IMR-90 (cell line): ENCODE measurements around the gene DAPK3. TPM values are rescaled to one million over a fixed set of nuclear protein-coding genes. Genes with fewer than 3 reads are reported as not detected.

ENCODE experiments used
- ATAC-seq: fragments of 200-7000 bp; cut with Tn5 transposase; 2 replicates; pipeline ENCODE4 v1.9.1; 2020; ENCODE audit warnings: low read depth, mild to moderate bottlenecking, moderate library complexity
- BruUV-seq: library from RNA; stranded (reverse); fragments of 400-500 nt; replicated peaks from 2 replicates; lab custom pipeline; 2021; lab: Mats Ljungman, UMichigan
- CTCF ChIA-PET: fragments of 300-600 bp; formaldehyde crosslinking; extraction: SDS; loops from one replicate; lab custom pipeline; 2021; ENCODE audit warnings: antibody characterized with exemption; lab: Yijun Ruan, JAX
- POLR2A ChIA-PET: fragments of 300-600 bp; sonication (Branson Sonifier 250); formaldehyde crosslinking; loops from one replicate; lab custom pipeline; 2022; ENCODE audit warnings: antibody characterized with exemption; ENCODE audit not compliant: unreplicated experiment; lab: Charles Lee
- DNase-seq: peaks from one replicate; pipeline ENCODE4 v3.0.0; 2013
- H2AFZ ChIP-seq: replicated peaks from 2 replicates; pipeline ENCODE3; 2013; ENCODE audit warnings: low read length, mild to moderate bottlenecking; ENCODE audit not compliant: poor library complexity
- H2AK5ac ChIP-seq: 2 replicates; pipeline ENCODE4 v1.6.1; 2013; ENCODE audit warnings: low read depth, low read length, inconsistent platforms
- H2AK9ac ChIP-seq: replicated peaks from 2 replicates; pipeline ENCODE3; 2013; ENCODE audit warnings: mild to moderate bottlenecking, low read depth, low read length, moderate library complexity; ENCODE audit not compliant: poor library complexity
- H2BK120ac ChIP-seq: 2 replicates; pipeline ENCODE4 v1.6.1; 2013; ENCODE audit warnings: low read depth, low read length, inconsistent platforms
- H2BK15ac ChIP-seq: 3 replicates; pipeline ENCODE4 v1.6.1; 2013; ENCODE audit warnings: low read depth, low read length, inconsistent platforms
- H2BK20ac ChIP-seq: 2 replicates; pipeline ENCODE4 v1.6.1; 2013; ENCODE audit warnings: low read depth, mild to moderate bottlenecking, inconsistent platforms, low read length, moderate library complexity
- H2BK5ac ChIP-seq: 2 replicates; pipeline ENCODE4 v1.6.1; 2013; ENCODE audit warnings: mild to moderate bottlenecking, low read depth, low read length, inconsistent platforms; ENCODE audit not compliant: poor library complexity, severe bottlenecking
- H3K14ac ChIP-seq: replicated peaks from 2 replicates; pipeline ENCODE4 v1.6.1; 2013; ENCODE audit warnings: low read depth, low read length, inconsistent platforms
- H3K18ac ChIP-seq: 2 replicates; pipeline ENCODE4 v1.6.1; 2013; ENCODE audit warnings: low read depth, low read length, control low read depth
- H3K23ac ChIP-seq: 2 replicates; pipeline ENCODE4 v1.6.1; 2013; ENCODE audit warnings: low read depth, low read length, inconsistent platforms
- H3K27ac ChIP-seq: 2 replicates; pipeline ENCODE4 v1.5.1; 2013; ENCODE audit warnings: mild to moderate bottlenecking, control low read depth, low read length; ENCODE audit not compliant: insufficient read depth
- H3K27me3 ChIP-seq: 2 replicates; pipeline ENCODE4 v1.6.1; 2013; ENCODE audit warnings: low read length; ENCODE audit not compliant: control insufficient read depth, insufficient read depth
- H3K36me3 ChIP-seq: 2 replicates; pipeline ENCODE4 v1.6.1; 2013; ENCODE audit warnings: low read length, mixed read lengths; ENCODE audit not compliant: control insufficient read depth, insufficient read depth
- H3K4ac ChIP-seq: 2 replicates; pipeline ENCODE4 v1.6.1; 2013; ENCODE audit warnings: low read depth, low read length, inconsistent platforms
- H3K4me1 ChIP-seq: 2 replicates; pipeline ENCODE4 v1.6.1; 2013; ENCODE audit warnings: low read length, mixed read lengths; ENCODE audit not compliant: control insufficient read depth, insufficient read depth
- H3K4me2 ChIP-seq: 2 replicates; pipeline ENCODE4 v1.6.1; 2013; ENCODE audit warnings: low read depth, mild to moderate bottlenecking, control low read depth, low read length, moderate library complexity
- H3K4me3 ChIP-seq: 2 replicates; pipeline ENCODE4 v1.5.1; 2013; ENCODE audit warnings: low read depth, mild to moderate bottlenecking, control low read depth, low read length, moderate library complexity; ENCODE audit not compliant: insufficient read depth
- H3K56ac ChIP-seq: 2 replicates; pipeline ENCODE4 v1.6.1; 2013; ENCODE audit warnings: low read length, inconsistent platforms; ENCODE audit not compliant: insufficient read depth; ENCODE audit errors: extremely low read depth
- H3K79me1 ChIP-seq, 2 experiments: 2 replicates each; pipeline ENCODE4 v1.6.1; 2013; ENCODE audit warnings: low read length in 2 of 2, inconsistent platforms in 1 of 2, low read depth in 1 of 2
- H3K9ac ChIP-seq: 2 replicates; pipeline ENCODE4 v1.6.1; 2013; ENCODE audit warnings: low read depth, low read length, control low read depth
- H3K9me1 ChIP-seq: 2 replicates; pipeline ENCODE4 v1.6.1; 2013; ENCODE audit warnings: low read length, inconsistent platforms; ENCODE audit not compliant: insufficient read depth
- H3K9me3 ChIP-seq: 2 replicates; pipeline ENCODE4 v1.6.1; 2013; ENCODE audit warnings: low read length; ENCODE audit not compliant: control insufficient read depth, insufficient read depth
- H4K20me1 ChIP-seq: 2 replicates; pipeline ENCODE4 v1.6.1; 2013; ENCODE audit warnings: low read length, inconsistent platforms; ENCODE audit not compliant: insufficient read depth
- H4K5ac ChIP-seq: 2 replicates; pipeline ENCODE4 v1.6.1; 2013; ENCODE audit warnings: mild to moderate bottlenecking, low read depth, low read length, control low read depth
- H4K8ac ChIP-seq, 2 experiments: 2 replicates each; pipeline ENCODE4 v1.6.1; 2013; ENCODE audit warnings: low read depth in 2 of 2, low read length in 2 of 2, control low read depth in 1 of 2, inconsistent platforms in 1 of 2
- H4K91ac ChIP-seq: 2 replicates; pipeline ENCODE4 v1.6.1; 2013; ENCODE audit warnings: low read depth, low read length, inconsistent platforms; ENCODE audit not compliant: insufficient read depth
- BHLHE40 ChIP-seq: fragments of 150-350 bp; IDR thresholded peaks from 2 replicates; pipeline ENCODE4 v1.6.1; 2016; ENCODE audit warnings: mild to moderate bottlenecking, low read depth, low read length
- CEBPB ChIP-seq: IDR thresholded peaks from 2 replicates; pipeline ENCODE4 v1.6.1; 2012; ENCODE audit warnings: low read depth, low read length, improper control_type of control experiment
- CHD1 ChIP-seq: IDR thresholded peaks from 2 replicates; pipeline ENCODE4 v1.6.1; 2012; ENCODE audit warnings: low read depth, low read length, improper control_type of control experiment
- CTCF ChIP-seq: conservative IDR thresholded peaks from 2 replicates; pipeline ENCODE4 v1.5.1; 2012; ENCODE audit warnings: mild to moderate bottlenecking, low read depth, low read length, improper control_type of control experiment
- ELK1 ChIP-seq: fragments of 150-350 bp; IDR thresholded peaks from 2 replicates; pipeline ENCODE4 v1.6.1; 2016; ENCODE audit warnings: low read depth, mild to moderate bottlenecking, low read length, moderate library complexity, borderline replicate concordance
- FOS ChIP-seq: fragments of 150-350 bp; IDR thresholded peaks from 2 replicates; pipeline ENCODE4 v1.6.1; 2016; ENCODE audit warnings: low read depth, low read length
- MAFK ChIP-seq: IDR thresholded peaks from 2 replicates; pipeline ENCODE4 v1.6.1; 2012; ENCODE audit warnings: low read depth, low read length, improper control_type of control experiment
- MAZ ChIP-seq: IDR thresholded peaks from 2 replicates; pipeline ENCODE4 v1.6.1; 2012; ENCODE audit warnings: low read depth, mild to moderate bottlenecking, low read length, improper control_type of control experiment, moderate library complexity, borderline replicate concordance
- MXI1 ChIP-seq: IDR thresholded peaks from 2 replicates; pipeline ENCODE4 v1.6.1; 2012; ENCODE audit warnings: low read depth, mild to moderate bottlenecking, low read length, moderate library complexity, borderline replicate concordance
- NFE2L2 ChIP-seq: fragments of 150-350 bp; IDR thresholded peaks from 2 replicates; pipeline ENCODE4 v1.6.1; 2016; ENCODE audit warnings: low read depth, mild to moderate bottlenecking, low read length
- POLR2A ChIP-seq: IDR thresholded peaks from 2 replicates; pipeline ENCODE4 v1.6.1; 2012; ENCODE audit warnings: mild to moderate bottlenecking, low read depth, low read length
- RAD21 ChIP-seq: IDR thresholded peaks from 2 replicates; pipeline ENCODE4 v1.6.1; 2012; ENCODE audit warnings: low read length, improper control_type of control experiment
- RCOR1 ChIP-seq: IDR thresholded peaks from 2 replicates; pipeline ENCODE4 v1.6.1; 2012; ENCODE audit warnings: mild to moderate bottlenecking, low read length, improper control_type of control experiment; ENCODE audit not compliant: insufficient replicate concordance
- RFX5 ChIP-seq: IDR thresholded peaks from 2 replicates; pipeline ENCODE4 v1.8.0; 2012; ENCODE audit warnings: low read depth, mild to moderate bottlenecking, low read length, moderate library complexity
- SMC3 ChIP-seq: fragments of 150-350 bp; IDR thresholded peaks from 2 replicates; pipeline ENCODE4 v1.6.1; 2016; ENCODE audit warnings: low read depth, mild to moderate bottlenecking, antibody characterized with exemption, low read length, moderate library complexity
- WGBS, 2 experiments: methylation state at CpG; one replicate each; pipeline versions ENCODE4 v1.1.5 to v1.1.7; 2013; ENCODE audit warnings: missing lambda C conversion rate in 2 of 2; ENCODE audit not compliant: insufficient read length in 1 of 2; ENCODE audit errors: extremely low coverage in 2 of 2; 5-methylcytosine and 5-hydroxymethylcytosine counted together
- dilution Hi-C: fragments of 300-500 bp; cut with HindIII; formaldehyde crosslinking; loops from one replicate; pipeline ENCODE4 v1.14.3; 2018; ENCODE audit warnings: low sequenced_read_pairs; ENCODE audit not compliant: unreplicated experiment
- in situ Hi-C: fragments of 300-500 bp; cut with MboI; formaldehyde crosslinking; loops from 3 replicates; pipeline ENCODE4 v1.14.3; 2019; ENCODE audit warnings: low sequenced_read_pairs, inconsistent platforms, mixed read lengths
- intact Hi-C: fragments of 100-400 bp; cut with micrococcal nuclease; formaldehyde crosslinking; loops from 2 replicates; pipeline ENCODE4 v1.10.0; 2022
- polyA plus RNA-seq, 3 experiments: library from polyadenylated mRNA; depleted of rRNA; stranded (reverse); fragments of >200 nt; gene quantifications; 2 replicates each; pipeline ENCODE4 v1.2.3, GENCODE V29; 2012; ENCODE audit warnings: low replicate concordance in 1 of 3
- total RNA-seq: library from RNA; depleted of rRNA; stranded (reverse); fragments of >200 nt; gene quantifications from 2 replicates; pipeline ENCODE4 v1.2.3, GENCODE V29; 2012
- TF ChIP-seq, protein P1 (sequence below): fragments of 150-350 bp; IDR thresholded peaks from 2 replicates; pipeline ENCODE4 v1.6.1; 2017; ENCODE audit warnings: mild to moderate bottlenecking, antibody characterized with exemption, low read length, low read depth

The DAPK3 gene
- total and polyA plus RNA-seq, 2 of the 4 experiments (the other 2 are of a cell fraction) = 145 to 188 TPM

DNA sequence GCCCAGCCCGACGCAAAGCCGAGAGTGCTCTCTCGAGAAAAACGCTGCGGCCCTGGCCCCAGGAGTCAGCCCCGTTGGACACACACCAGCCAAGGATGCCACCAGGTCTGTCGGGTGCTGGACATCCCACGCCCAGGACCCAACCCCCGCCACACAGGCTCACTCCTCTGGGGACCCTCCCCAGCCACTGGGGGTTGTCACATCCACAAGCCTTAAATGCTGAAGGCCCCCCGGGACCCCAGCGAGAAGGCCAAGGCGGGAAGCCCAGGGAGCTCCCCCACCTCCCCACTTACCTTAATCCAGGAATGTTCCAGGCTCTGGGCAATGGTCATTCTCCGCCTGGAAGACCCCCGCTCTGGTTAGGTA lies 11.2 kb downstream of the DAPK3 start:
- in situ Hi-C loops (no loop called here), intact Hi-C loops (no loop called here), dilution Hi-C loops (no loop called here)
- no TSS peak for BruUV-seq
- no peak overlapping the region for H3K56ac ChIP-seq
- no peak overlapping the region for H2BK15ac ChIP-seq
- DNase-seq (no peak), ATAC-seq (no peak)
- peaks cover 95% of the 10 kb centered on the region for H4K20me1 ChIP-seq
- no peak overlapping the region for H2AK9ac ChIP-seq
- H4K91ac ChIP-seq = no peak overlapping the region
- no peak overlapping the region for H2BK20ac ChIP-seq
- H3K4me1 ChIP-seq = no peaks in the 10 kb centered on the region
- H3K27ac ChIP-seq = no peak overlapping the region
- H3K23ac ChIP-seq = no peak overlapping the region
- TF ChIP-seq MAZ (no peak), RFX5 (no peak), BHLHE40 (no peak), RCOR1 (no peak), ELK1 (no peak), RAD21 (no peak), POLR2A (no peak), CTCF (no peak), FOS (no peak), MAFK (no peak), NFE2L2 (no peak), SMC3 (no peak), CEBPB (no peak), CHD1 (no peak), MXI1 (no peak)
- TF ChIP-seq, protein P1, sequence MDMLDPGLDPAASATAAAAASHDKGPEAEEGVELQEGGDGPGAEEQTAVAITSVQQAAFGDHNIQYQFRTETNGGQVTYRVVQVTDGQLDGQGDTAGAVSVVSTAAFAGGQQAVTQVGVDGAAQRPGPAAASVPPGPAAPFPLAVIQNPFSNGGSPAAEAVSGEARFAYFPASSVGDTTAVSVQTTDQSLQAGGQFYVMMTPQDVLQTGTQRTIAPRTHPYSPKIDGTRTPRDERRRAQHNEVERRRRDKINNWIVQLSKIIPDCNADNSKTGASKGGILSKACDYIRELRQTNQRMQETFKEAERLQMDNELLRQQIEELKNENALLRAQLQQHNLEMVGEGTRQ = no peak
- WGBS, 2 experiments = 100% methylated on average over 1 of the region's 15 CpGs; no CpG with 5 or more reads in 1 of the 2 experiments
- ChIA-PET CTCF (no interaction called here), POLR2A (no interaction called here)
- H3K9me3 ChIP-seq = no peaks in the 10 kb centered on the region
- H3K9me1 ChIP-seq = peaks cover 11% of the 10 kb centered on the region
- H3K4me3 ChIP-seq = no peak overlapping the region
- H3K4me2 ChIP-seq = no peak overlapping the region
- H4K8ac ChIP-seq = no peak overlapping the region
- no peak overlapping the region for H2BK120ac ChIP-seq
- no peak overlapping the region for H2AFZ ChIP-seq
- no peak overlapping the region for H4K5ac ChIP-seq
- H3K18ac ChIP-seq = no peak overlapping the region
- peaks cover 76% of the 10 kb centered on the region for H3K36me3 ChIP-seq
- H3K4ac ChIP-seq = no peak overlapping the region
- no peaks in the 10 kb centered on the region for H3K27me3 ChIP-seq
- H3K9ac ChIP-seq = no peak overlapping the region
- H2BK5ac ChIP-seq = no peak overlapping the region
- H2AK5ac ChIP-seq = no peak overlapping the region
- H3K79me1 ChIP-seq = peaks cover 12 to 81% of the 10 kb centered on the region in 2 experiments
- no peak overlapping the region for H3K14ac ChIP-seq
